HepG2 (cell line): ENCODE measurements around the gene ANKRD31. TPM values are rescaled to one million over a fixed set of nuclear protein-coding genes. Genes with fewer than 3 reads are reported as not detected.

ENCODE experiments used
- CSRNP2 ChIP-seq: sonication (generic); formaldehyde crosslinking; conservative IDR thresholded peaks from 2 replicates; pipeline ENCODE4 v1.8.0; 2022; ENCODE audit warnings: low read depth, missing genetic modification reagents
- ESRRA ChIP-seq: sonication (generic); formaldehyde crosslinking; IDR thresholded peaks from 2 replicates; pipeline ENCODE4 v1.5.1; 2020; ENCODE audit warnings: mild to moderate bottlenecking, low read depth, missing genetic modification reagents
- FOXO1 ChIP-seq: sonication (generic); formaldehyde crosslinking; IDR thresholded peaks from 2 replicates; pipeline ENCODE4 v1.4.0; 2020; ENCODE audit warnings: missing genetic modification reagents
- HBP1 ChIP-seq: IDR thresholded peaks from 2 replicates; pipeline ENCODE4 v1.6.1; 2016; ENCODE audit warnings: low read depth, control low read depth
- HHEX ChIP-seq: IDR thresholded peaks from 2 replicates; pipeline ENCODE4 v1.6.1; 2016; ENCODE audit warnings: control low read depth
- HNF1B ChIP-seq: sonication (generic); formaldehyde crosslinking; IDR thresholded peaks from 2 replicates; pipeline ENCODE4 v1.5.1; 2020; ENCODE audit warnings: mild to moderate bottlenecking, moderate library complexity, missing genetic modification reagents
- IRF2 ChIP-seq: IDR thresholded peaks from 2 replicates; pipeline ENCODE4 v1.6.1; 2018; ENCODE audit warnings: missing genetic modification reagents, missing compliant biosample characterization
- MIXL1 ChIP-seq: IDR thresholded peaks from 2 replicates; pipeline ENCODE4 v1.6.1; 2016
- NFE2 ChIP-seq: sonication (generic); formaldehyde crosslinking; IDR thresholded peaks from 2 replicates; pipeline ENCODE4 v1.4.0; 2020; ENCODE audit warnings: missing genetic modification reagents
- NFE2L2 ChIP-seq: fragments of 150-350 bp; IDR thresholded peaks from 2 replicates; pipeline ENCODE4 v1.6.1; 2014; ENCODE audit warnings: low read length
- NFIC ChIP-seq: IDR thresholded peaks from 2 replicates; pipeline ENCODE4 v1.6.1; 2012; ENCODE audit warnings: mild to moderate bottlenecking, low read length, inconsistent platforms
- NONO ChIP-seq, 2 experiments: fragments of 450-650 bp in 1 of 2; sonication (generic) in 1 of 2; formaldehyde crosslinking in 1 of 2; IDR thresholded peaks in 1 of 2; conservative IDR thresholded peaks in 1 of 2; 2 replicates each; pipeline versions ENCODE4 v1.6.1 to v1.8.0; 2017 to 2022; ENCODE audit warnings: mild to moderate bottlenecking in 1 of 2, missing genetic modification reagents in 1 of 2, moderate library complexity in 1 of 2
- POLR2AphosphoS5 ChIP-seq: IDR thresholded peaks from 2 replicates; pipeline ENCODE4 v1.6.1; 2012; ENCODE audit warnings: low read depth, low read length
- TAF15 ChIP-seq: fragments of 200-400 bp; formaldehyde crosslinking; IDR thresholded peaks from one replicate; pipeline ENCODE4 v1.6.1; 2018; ENCODE audit warnings: mild to moderate bottlenecking, low read depth, low read length; ENCODE audit not compliant: poor library complexity, severe bottlenecking
- ZBTB3 ChIP-seq: sonication (generic); formaldehyde crosslinking; IDR thresholded peaks from 2 replicates; pipeline ENCODE4 v1.4.0; 2020; ENCODE audit warnings: low read depth, mild to moderate bottlenecking, moderate library complexity, missing genetic modification reagents, borderline replicate concordance
- ZNF12 ChIP-seq: sonication (generic); formaldehyde crosslinking; IDR thresholded peaks from 2 replicates; pipeline ENCODE4 v1.5.0; 2020; ENCODE audit warnings: missing genetic modification reagents
- ZNF280D ChIP-seq: sonication (generic); formaldehyde crosslinking; IDR thresholded peaks from 2 replicates; pipeline ENCODE4 v1.5.1; 2020; ENCODE audit warnings: mild to moderate bottlenecking, missing genetic modification reagents
- ZNF441 ChIP-seq: sonication (generic); formaldehyde crosslinking; IDR thresholded peaks from 2 replicates; pipeline ENCODE4 v1.7.0; 2021; ENCODE audit warnings: missing genetic modification reagents, borderline replicate concordance
- ZSCAN25 ChIP-seq: sonication (generic); formaldehyde crosslinking; IDR thresholded peaks from 2 replicates; pipeline ENCODE4 v1.8.0; 2022; ENCODE audit warnings: mild to moderate bottlenecking, missing genetic modification reagents
- ZSCAN31 ChIP-seq: sonication (generic); formaldehyde crosslinking; IDR thresholded peaks from 2 replicates; pipeline ENCODE4 v1.5.0; 2020; ENCODE audit warnings: low read depth, mild to moderate bottlenecking, missing genetic modification reagents
- polyA plus RNA-seq, 8 experiments: library from polyadenylated mRNA; depleted of rRNA in 3 of 8; stranded (reverse) in 7 of 8; unstranded in 1 of 8; fragments of >200 nt; fragmentation: Illumina TruSeq in 4 of 8; extraction: Trizol in 4 of 8; gene quantifications; 2 replicates each; pipeline versions ENCODE4 v1.2.1 to v1.2.3, GENCODE V29; 2011 to 2016; ENCODE audit warnings: low read depth in 4 of 8, missing spikeins in 1 of 8, mixed read lengths in 1 of 8; ENCODE audit not compliant: insufficient read depth in 1 of 8
- total RNA-seq, 5 experiments: library from RNA; depleted of rRNA; stranded (reverse); fragments of >200 nt; fragmentation: Illumina TruSeq; extraction: Trizol; gene quantifications; 2 replicates each; pipeline ENCODE4 v1.2.3, GENCODE V29; 2016; ENCODE audit warnings: low read depth in 1 of 5
- TF ChIP-seq, protein P1 (sequence below): sonication (generic); formaldehyde crosslinking; IDR thresholded peaks from 2 replicates; pipeline ENCODE4 v1.5.1; 2020; ENCODE audit warnings: mild to moderate bottlenecking, missing genetic modification reagents, borderline replicate concordance

The ANKRD31 gene
- total and polyA plus RNA-seq, 2 of the 13 experiments (the other 11 are each of a cell fraction or from before 2014, with no cell fraction given) = 0.01 to 0.09 TPM

DNA sequence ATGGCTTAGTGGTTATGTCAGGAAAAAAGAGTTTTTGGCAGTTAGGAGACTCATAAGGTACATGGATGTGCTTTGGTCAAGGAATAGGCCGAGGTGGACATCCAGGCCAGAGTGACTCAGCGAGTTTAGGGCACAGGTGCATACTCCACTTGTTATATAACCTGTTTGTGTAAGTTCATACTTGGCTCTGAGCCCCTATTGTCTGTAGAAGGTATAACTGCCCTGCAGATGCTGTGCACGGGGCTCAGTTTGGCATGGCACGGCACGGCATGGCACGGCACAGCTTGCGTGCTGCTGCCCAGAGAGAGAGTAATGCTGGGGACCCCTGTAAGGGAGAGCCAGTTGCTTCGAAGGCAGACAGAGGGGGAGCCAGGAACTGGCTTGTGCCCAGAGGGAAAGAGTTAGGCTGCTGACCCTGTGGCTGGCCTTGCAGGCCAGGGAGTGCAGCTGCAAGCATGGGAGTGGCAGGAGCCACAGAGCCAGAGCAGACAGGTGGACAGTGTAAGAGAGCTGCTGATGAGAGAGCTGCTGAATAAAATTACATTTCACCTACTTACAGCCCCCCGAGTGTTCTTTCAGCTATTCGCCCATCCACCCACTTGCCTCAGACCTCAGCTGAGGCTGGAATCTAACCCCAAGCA, 216.5 kb downstream of the ANKRD31 start (continued):
- TF ChIP-seq NFE2 (CRISPR knock-in tag) (peak; percentile 87), IRF2 (peak; percentile 32; the same call in 1 of the 2 replicates), CSRNP2 (CRISPR knock-in tag) (no peak), FOXO1 (peak; percentile 81), POLR2AphosphoS5 (no peak), ZBTB3 (no peak), ZNF280D (CRISPR knock-in tag) (peak; percentile 46; the same call in 1 of the 2 replicates), HHEX (CRISPR knock-in tag) (no peak), TAF15 (no peak), NFE2L2 (peak; percentile 86), ESRRA (peak; percentile 33; the same call in 1 of the 2 replicates), ZNF12 (CRISPR knock-in tag) (peak; percentile 80; the same call in 1 of the 2 replicates), NONO (IDR thresholded peaks at IDR 0.05) (no peak), NONO (CRISPR knock-in tag; conservative IDR thresholded peaks at IDR 0.05) (0 out of 2 replicates have a peak, but pooled peaks have one; percentile 32), ZSCAN25 (peak; percentile 32; the same call in 1 of the 2 replicates), HBP1 (CRISPR knock-in tag) (0 out of 2 replicates have a peak, but pooled peaks have one; percentile 39), NFIC (peak; percentile 61; the same call in 1 of the 2 replicates), ZNF441 (CRISPR knock-in tag) (no peak), ZSCAN31 (CRISPR knock-in tag) (peak; percentile 100), HNF1B (CRISPR knock-in tag) (peak; percentile 71), MIXL1 (CRISPR knock-in tag) (peak; percentile 60; the same call in 1 of the 2 replicates)
- TF ChIP-seq, protein P1, sequence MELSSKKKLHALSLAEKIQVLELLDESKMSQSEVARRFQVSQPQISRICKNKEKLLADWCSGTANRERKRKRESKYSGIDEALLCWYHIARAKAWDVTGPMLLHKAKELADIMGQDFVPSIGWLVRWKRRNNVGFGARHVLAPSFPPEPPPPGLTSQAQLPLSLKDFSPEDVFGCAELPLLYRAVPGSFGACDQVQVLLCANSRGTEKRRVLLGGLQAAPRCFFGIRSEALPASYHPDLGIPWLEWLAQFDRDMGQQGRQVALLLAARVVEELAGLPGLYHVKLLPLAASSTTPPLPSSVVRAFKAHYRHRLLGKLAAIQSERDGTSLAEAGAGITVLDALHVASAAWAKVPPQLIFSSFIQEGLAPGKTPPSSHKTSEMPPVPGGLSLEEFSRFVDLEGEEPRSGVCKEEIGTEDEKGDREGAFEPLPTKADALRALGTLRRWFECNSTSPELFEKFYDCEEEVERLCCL (CRISPR knock-in tag) = no peak
